Measurements from ENCODE around the gene FGR. TPM values are rescaled to one million over a fixed set of nuclear protein-coding genes. Genes with fewer than 3 reads are reported as not detected.

FGR gene
- total and polyA plus RNA-seq, 2 of the 13 experiments (the other 11 are each of a cell fraction or from before 2014, with no cell fraction given), result not detected

- TF ChIP-seq ZNF740 (CRISPR knock-in tag; IDR thresholded peaks at IDR 0.05) (0 out of 2 replicates have a peak, but pooled peaks have one; percentile 47), ZNF3 (CRISPR knock-in tag; IDR thresholded peaks at IDR 0.05) (no peak), FOSL1 (CRISPR knock-in tag; IDR thresholded peaks at IDR 0.05; ENCODE audit: borderline replicate concordance) (no peak), SAP130 (CRISPR knock-in tag; IDR thresholded peaks at IDR 0.05; ENCODE audit: low read depth) (peak; percentile 20), MYC (CRISPR knock-in tag; IDR thresholded peaks at IDR 0.05; ENCODE audit: borderline replicate concordance) (0 out of 2 replicates have a peak, but pooled peaks have one; percentile 16), TERF1 (CRISPR knock-in tag; IDR thresholded peaks at IDR 0.05) (no peak), ZNF530 (CRISPR knock-in tag; IDR thresholded peaks at IDR 0.05; ENCODE audit: low read depth) (no peak)
These were observed 20.4 kb upstream of the FGR start (continued) for GRCh38 chr1:27655151-27655937.

GRCh38 chr1:27652111-27652864 is 17.3 kb upstream of the FGR start:
- CTCF ChIA-PET (ENCODE audit: low intra/inter-chr PET ratio, low total read pairs), result no interaction called here
- peaks cover 0 to 10% of the 10 kb centered on the region in 2 experiments; a peak in 1 of 5 replicates for H3K27me3 ChIP-seq (ENCODE audit: control insufficient read depth in 1 of 2, insufficient read depth in 2 of 2, low read length in 2 of 2)
- intact Hi-C loops (cut with micrococcal nuclease; ENCODE audit: unreplicated experiment) (no loop called here), in situ Hi-C loops (cut with HindIII; ENCODE audit: extremely low pct_ligation_motif_present, low pct_unique_long_range_greater_than_20kb) (no loop called here)
- no peaks in the 10 kb centered on the region for H4K20me1 ChIP-seq (ENCODE audit: insufficient read depth, low read length)
- FAIRE-seq (no peak), ATAC-seq (no peak), DNase-seq (ENCODE audit: low spot score) (no peak)
- no TSS peak for BruUV-seq (replicated peaks)
- POLR2A ChIA-PET, result no interaction called here
- H3K9ac ChIP-seq (ENCODE audit: insufficient read depth, low read depth, low read length), result no peak overlapping the region
- H2AFZ ChIP-seq (ENCODE audit: low read length), result no peak overlapping the region
- no peak overlapping the region for H3K4me2 ChIP-seq (ENCODE audit: low read depth, low read length)
- no peaks in the 10 kb centered on the region for H3K36me3 ChIP-seq (replicated peaks in 1 of 2; ENCODE audit: control insufficient read depth in 1 of 2, insufficient read depth in 2 of 2, low read length in 2 of 2)
- no peak overlapping the region for H3K4me3 ChIP-seq (replicated peaks in 1 of 3; ENCODE audit: insufficient read depth in 1 of 3, low read depth in 2 of 3, low read length in 3 of 3)
- H3K27ac ChIP-seq (ENCODE audit: extremely low read length, insufficient read depth, low read length), result no peak overlapping the region
- 76% methylated on average over 5 of the region's 5 CpGs for WGBS (ENCODE audit: low lambda C conversion rate)
- H3K79me2 ChIP-seq (ENCODE audit: insufficient read depth, low read length), result no peaks in the 10 kb centered on the region
- peaks cover 37% of the 10 kb centered on the region for H3K4me1 ChIP-seq (ENCODE audit: insufficient read depth, low read length)
- H3K9me3 ChIP-seq (ENCODE audit: low read length), result no peaks in the 10 kb centered on the region
- no peak for TF ChIP-seq ZNF749 (CRISPR knock-in tag; IDR thresholded peaks at IDR 0.05; ENCODE audit: borderline replicate concordance)
- no peak for TF ChIP-seq NBN (conservative IDR thresholded peaks at IDR 0.05)
- TF ChIP-seq CSRNP1 (CRISPR knock-in tag; IDR thresholded peaks at IDR 0.05), result no peak
- no peak for TF ChIP-seq CREM (IDR thresholded peaks at IDR 0.05)
- no peak for TF ChIP-seq CREM (CRISPR knock-in tag; IDR thresholded peaks at IDR 0.05)
- TF ChIP-seq CEBPB (IDR thresholded peaks at IDR 0.05; ENCODE audit: borderline replicate concordance, low read depth, low read length), result no peak
- TF ChIP-seq E2F1 (CRISPR knock-in tag; IDR thresholded peaks at IDR 0.05), result no peak
- no peak for TF ChIP-seq MZF1 (CRISPR knock-in tag; IDR thresholded peaks at IDR 0.05; ENCODE audit: borderline replicate concordance)
- TF ChIP-seq MAFG (CRISPR knock-in tag; IDR thresholded peaks at IDR 0.05), result no peak
- no peak for TF ChIP-seq ZNF850 (CRISPR knock-in tag; conservative IDR thresholded peaks at IDR 0.05)
